Prostate gland (tissue), 2 donors: ENCODE measurements around the gene UVSSA.

ENCODE experiments used
- POLR2AphosphoS5 ChIP-seq: sonication (generic); formaldehyde crosslinking; IDR thresholded peaks from one replicate; pipeline ENCODE4 v1.6.1; 2017; ENCODE audit warnings: antibody characterized with exemption
- TF ChIP-seq, protein P1 (sequence below), 4 experiments: fragments of 200-600 bp in 2 of 4; fragments of 450-650 bp in 2 of 4; sonication (generic) in 2 of 4; IDR thresholded peaks; 1 replicate in 3 of 4; 2 replicates in 1 of 4; pipeline ENCODE4 v1.5.1; 2016 to 2019; ENCODE audit warnings: antibody characterized with exemption in 4 of 4, mild to moderate bottlenecking in 2 of 4, moderate library complexity in 2 of 4

DNA sequence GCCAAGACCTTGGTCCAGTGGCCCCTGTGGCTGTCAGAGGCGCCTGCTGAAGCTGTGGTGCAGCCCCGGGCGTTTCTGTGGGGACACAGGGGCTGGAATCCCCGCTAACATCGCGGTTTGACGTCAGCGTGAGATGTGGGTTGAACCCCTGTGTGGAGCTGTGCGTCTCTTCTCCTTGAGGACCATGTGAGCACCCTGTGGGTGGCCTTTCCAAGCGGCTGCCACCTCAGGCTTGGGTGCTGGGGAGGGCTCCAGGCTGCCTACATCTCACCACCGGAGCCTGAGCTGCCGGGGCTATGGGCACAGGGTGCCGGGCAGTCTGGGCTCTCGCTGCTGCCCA is 27.7 kb downstream of the UVSSA start:
- TF ChIP-seq, protein P1, sequence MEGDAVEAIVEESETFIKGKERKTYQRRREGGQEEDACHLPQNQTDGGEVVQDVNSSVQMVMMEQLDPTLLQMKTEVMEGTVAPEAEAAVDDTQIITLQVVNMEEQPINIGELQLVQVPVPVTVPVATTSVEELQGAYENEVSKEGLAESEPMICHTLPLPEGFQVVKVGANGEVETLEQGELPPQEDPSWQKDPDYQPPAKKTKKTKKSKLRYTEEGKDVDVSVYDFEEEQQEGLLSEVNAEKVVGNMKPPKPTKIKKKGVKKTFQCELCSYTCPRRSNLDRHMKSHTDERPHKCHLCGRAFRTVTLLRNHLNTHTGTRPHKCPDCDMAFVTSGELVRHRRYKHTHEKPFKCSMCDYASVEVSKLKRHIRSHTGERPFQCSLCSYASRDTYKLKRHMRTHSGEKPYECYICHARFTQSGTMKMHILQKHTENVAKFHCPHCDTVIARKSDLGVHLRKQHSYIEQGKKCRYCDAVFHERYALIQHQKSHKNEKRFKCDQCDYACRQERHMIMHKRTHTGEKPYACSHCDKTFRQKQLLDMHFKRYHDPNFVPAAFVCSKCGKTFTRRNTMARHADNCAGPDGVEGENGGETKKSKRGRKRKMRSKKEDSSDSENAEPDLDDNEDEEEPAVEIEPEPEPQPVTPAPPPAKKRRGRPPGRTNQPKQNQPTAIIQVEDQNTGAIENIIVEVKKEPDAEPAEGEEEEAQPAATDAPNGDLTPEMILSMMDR (IDR thresholded peaks at IDR 0.05) = no peak
- TF ChIP-seq POLR2AphosphoS5 = no peak
